Measurements from ENCODE around the gene ATP6V0D1.

DNA sequence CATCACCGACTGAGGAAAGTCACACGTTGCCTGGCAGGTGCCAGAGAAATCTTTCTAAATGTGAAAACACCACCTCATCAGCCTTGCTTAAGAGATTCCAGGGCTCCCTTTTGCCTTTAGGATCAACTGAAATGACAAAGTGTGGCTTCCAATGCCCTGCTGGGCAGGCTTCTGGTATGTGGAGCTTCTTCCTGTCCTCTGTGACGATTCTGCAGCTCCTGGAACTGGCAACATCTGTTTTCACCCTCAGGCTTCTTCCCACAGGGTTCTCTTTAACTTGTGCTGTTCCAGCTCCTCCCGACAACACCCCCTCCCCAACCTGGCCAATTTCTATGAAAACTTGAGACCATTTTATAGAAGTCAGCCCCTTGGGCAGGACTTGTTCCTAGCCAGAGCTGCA is 59.9 kb downstream of the ATP6V0D1 start:
- TF ChIP-seq, protein P1, sequence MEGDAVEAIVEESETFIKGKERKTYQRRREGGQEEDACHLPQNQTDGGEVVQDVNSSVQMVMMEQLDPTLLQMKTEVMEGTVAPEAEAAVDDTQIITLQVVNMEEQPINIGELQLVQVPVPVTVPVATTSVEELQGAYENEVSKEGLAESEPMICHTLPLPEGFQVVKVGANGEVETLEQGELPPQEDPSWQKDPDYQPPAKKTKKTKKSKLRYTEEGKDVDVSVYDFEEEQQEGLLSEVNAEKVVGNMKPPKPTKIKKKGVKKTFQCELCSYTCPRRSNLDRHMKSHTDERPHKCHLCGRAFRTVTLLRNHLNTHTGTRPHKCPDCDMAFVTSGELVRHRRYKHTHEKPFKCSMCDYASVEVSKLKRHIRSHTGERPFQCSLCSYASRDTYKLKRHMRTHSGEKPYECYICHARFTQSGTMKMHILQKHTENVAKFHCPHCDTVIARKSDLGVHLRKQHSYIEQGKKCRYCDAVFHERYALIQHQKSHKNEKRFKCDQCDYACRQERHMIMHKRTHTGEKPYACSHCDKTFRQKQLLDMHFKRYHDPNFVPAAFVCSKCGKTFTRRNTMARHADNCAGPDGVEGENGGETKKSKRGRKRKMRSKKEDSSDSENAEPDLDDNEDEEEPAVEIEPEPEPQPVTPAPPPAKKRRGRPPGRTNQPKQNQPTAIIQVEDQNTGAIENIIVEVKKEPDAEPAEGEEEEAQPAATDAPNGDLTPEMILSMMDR (IDR thresholded peaks at IDR 0.05 in 8 of 11, conservative IDR thresholded peaks at IDR 0.05 in 3 of 11), result no peak
- TF ChIP-seq POLR2A (IDR thresholded peaks at IDR 0.05), result no peak
